CD14-positive monocyte (primary cell): Measurements from ENCODE around the gene LSMEM2. TPM values are rescaled to one million over a fixed set of nuclear protein-coding genes. Genes with fewer than 3 reads are reported as not detected.

Experiments
- DNase-seq, 3 donors: peaks; one replicate each; pipeline ENCODE4 v3.0.0-alpha.2; 2011 to 2022
- H2AFZ ChIP-seq: 2 replicates; pipeline ENCODE4 v1.6.0; 2012; ENCODE audit warnings: mild to moderate bottlenecking, low read depth, low read length, inconsistent platforms; ENCODE audit not compliant: insufficient read depth, poor library complexity, severe bottlenecking
- H3K27ac ChIP-seq, 2 donors: 1 replicate in 1 of 2; 2 replicates in 1 of 2; pipeline ENCODE4 v1.5.1; 2012 to 2013; ENCODE audit warnings: low read length in 2 of 2, control low read depth in 1 of 2, inconsistent platforms in 1 of 2, low read depth in 1 of 2, mild to moderate bottlenecking in 1 of 2
- H3K27me3 ChIP-seq, 2 donors: one replicate each; pipeline versions ENCODE4 v1.6.0 to v1.6.1; 2011 to 2013; ENCODE audit warnings: low read length in 2 of 2; ENCODE audit not compliant: control insufficient read depth in 2 of 2, insufficient read depth in 2 of 2
- H3K36me3 ChIP-seq, 2 donors: replicated peaks in 1 of 2; 1 replicate in 1 of 2; 2 replicates in 1 of 2; pipeline versions ENCODE4 v1.5.1 to v1.6.1; 2012 to 2013; ENCODE audit warnings: low read length in 2 of 2, control low read depth in 1 of 2, inconsistent platforms in 1 of 2, mild to moderate bottlenecking in 1 of 2; ENCODE audit not compliant: insufficient read depth in 2 of 2, control insufficient read depth in 1 of 2
- H3K4me1 ChIP-seq, 2 donors: 1 replicate in 1 of 2; 2 replicates in 1 of 2; pipeline versions ENCODE4 v1.5.1 to v1.6.1; 2012 to 2013; ENCODE audit warnings: low read length in 2 of 2, control low read depth in 1 of 2, inconsistent platforms in 1 of 2, mild to moderate bottlenecking in 1 of 2, moderate library complexity in 1 of 2; ENCODE audit not compliant: insufficient read depth in 2 of 2, control insufficient read depth in 1 of 2
- H3K4me2 ChIP-seq: replicated peaks from 2 replicates; pipeline ENCODE3; 2012; ENCODE audit warnings: low read length, moderate library complexity, mild to moderate bottlenecking; ENCODE audit not compliant: poor library complexity, severe bottlenecking; ENCODE audit errors: extremely low read depth
- H3K4me3 ChIP-seq, 3 experiments: fragments of 200-600 bp in 1 of 3; sonication (generic) in 1 of 3; replicated peaks in 1 of 3; 1 replicate in 2 of 3; 2 replicates in 1 of 3; pipeline ENCODE4 v1.5.1; 2011 to 2013; ENCODE audit warnings: low read length in 3 of 3, mild to moderate bottlenecking in 3 of 3, control low read depth in 2 of 3, low read depth in 2 of 3, inconsistent platforms in 1 of 3, moderate library complexity in 1 of 3
- H3K79me2 ChIP-seq: 2 replicates; pipeline ENCODE4 v1.6.0; 2012; ENCODE audit warnings: mild to moderate bottlenecking, control low read depth, inconsistent platforms, low read length, moderate library complexity; ENCODE audit not compliant: insufficient read depth
- H3K9ac ChIP-seq: 2 replicates; pipeline ENCODE4 v1.6.0; 2017; ENCODE audit warnings: low read length, mild to moderate bottlenecking; ENCODE audit not compliant: insufficient read depth, poor library complexity, severe bottlenecking
- H3K9me3 ChIP-seq, 2 donors: replicated peaks in 1 of 2; 1 replicate in 1 of 2; 2 replicates in 1 of 2; pipeline versions ENCODE4 v1.5.1 to v1.6.1; 2012 to 2013; ENCODE audit warnings: low read length in 2 of 2, control low read depth in 1 of 2; ENCODE audit not compliant: control insufficient read depth in 1 of 2, insufficient read depth in 1 of 2
- H4K20me1 ChIP-seq: 2 replicates; pipeline ENCODE4 v1.6.0; 2012; ENCODE audit warnings: mild to moderate bottlenecking, low read length, control low read depth, moderate library complexity; ENCODE audit not compliant: insufficient read depth
- H3K27ac Mint-ChIP-seq, 7 donors: one replicate each; pipeline ENCODE4 v1.8.0; 2020; ENCODE audit warnings: mild to moderate bottlenecking in 7 of 7, mixed read lengths in 7 of 7, moderate library complexity in 6 of 7, inconsistent platforms in 2 of 7
- H3K27me3 Mint-ChIP-seq, 3 donors: one replicate each; pipeline ENCODE4 v1.8.0; 2021 to 2022; ENCODE audit warnings: low read depth in 3 of 3, mild to moderate bottlenecking in 3 of 3, mixed read lengths in 3 of 3, moderate library complexity in 3 of 3, inconsistent platforms in 1 of 3
- H3K36me3 Mint-ChIP-seq, 2 donors: one replicate each; pipeline ENCODE4 v1.8.0; 2020; ENCODE audit warnings: mixed read lengths in 2 of 2, inconsistent platforms in 1 of 2, mild to moderate bottlenecking in 1 of 2
- H3K4me1 Mint-ChIP-seq: one replicate; pipeline ENCODE4 v1.8.0; 2020; ENCODE audit warnings: mild to moderate bottlenecking, mixed read lengths
- H3K4me3 Mint-ChIP-seq, 2 donors: one replicate each; pipeline ENCODE4 v1.8.0; 2020; ENCODE audit warnings: mild to moderate bottlenecking in 2 of 2, mixed read lengths in 2 of 2, moderate library complexity in 1 of 2
- H3K9me3 Mint-ChIP-seq, 7 donors: one replicate each; pipeline ENCODE4 v1.8.0; 2020 to 2022; ENCODE audit warnings: mixed read lengths in 7 of 7, mild to moderate bottlenecking in 6 of 7, moderate library complexity in 6 of 7, inconsistent platforms in 2 of 7
- WGBS: methylation state at CpG from one replicate; pipeline ENCODE4 v1.1.5; 2013; ENCODE audit warnings: missing lambda C conversion rate; ENCODE audit not compliant: insufficient coverage; 5-methylcytosine and 5-hydroxymethylcytosine counted together
- intact Hi-C, 2 donors: fragments of 100-400 bp; cut with micrococcal nuclease; formaldehyde crosslinking; loops; one replicate each; pipeline versions ENCODE4 v1.15.0 to v1.15.1; 2023
- polyA minus RNA-seq: library from RNA; depleted of rRNA, polyadenylated mRNA; stranded (reverse); fragments of >200 nt; gene quantifications from 2 replicates; pipeline ENCODE4 v1.2.3, GENCODE V29; 2012
- polyA plus RNA-seq, 3 donors: library from polyadenylated mRNA; depleted of rRNA in 1 of 3; unstranded in 2 of 3; stranded (reverse) in 1 of 3; fragments of 300-500 nt in 2 of 3; fragments of >200 nt in 1 of 3; fragmentation: Illumina TruSeq in 2 of 3; gene quantifications; 1 replicate in 2 of 3; 2 replicates in 1 of 3; pipeline ENCODE4 v1.2.3, GENCODE V29; 2012 to 2021
- total RNA-seq, 12 experiments: library from RNA in 1 of 12; stranded (reverse) in 1 of 12; fragments of 120-200 nt in 1 of 12; gene quantifications; one replicate each; pipeline ENCODE4 v1.2.4 and lab custom pipeline; 2013 to 2026; ENCODE audit warnings: mixed read lengths in 6 of 12, inconsistent platforms in 1 of 12
- TF ChIP-seq, protein P1 (sequence below): fragments of 200-600 bp; IDR thresholded peaks from one replicate; pipeline ENCODE4 v1.8.0; 2022; ENCODE audit warnings: antibody characterized with exemption, mild to moderate bottlenecking

LSMEM2 gene
- not detected for total RNA-seq (2013)
- polyA plus RNA-seq (not detected), polyA minus RNA-seq (not detected in 2 replicates), total RNA-seq (lab: John Stamatoyannopoulos, UW) (0 to 0.33 (median 0.15) reads per million in 11 experiments)

- peaks cover 3 to 11% of the 10 kb centered on the region in 2 donors for H3K9me3 ChIP-seq
- H3K79me2 ChIP-seq, result no peaks in the 10 kb centered on the region
- Mint-ChIP-seq H3K9me3 (peaks cover 0 to 18% (median 11%) of the 10 kb centered on the region in 7 donors), H3K4me1 (peaks cover 21% of the 10 kb centered on the region), H3K27me3 (peaks cover 39 to 53% (median 47%) of the 10 kb centered on the region in 3 donors), H3K4me3 (peak within 1 kb of the TSS in 1 of 2 donors; percentile 65), H3K27ac (peak within 1 kb of the TSS in 1 of 7 donors; percentile 1), H3K36me3 (peaks cover 6 to 8% of the 10 kb centered on the region in 2 donors)
- H3K9ac ChIP-seq, result no peak within 1 kb of the TSS
- H3K27me3 ChIP-seq, result peaks cover 22 to 41% of the 10 kb centered on the region in 2 donors
- H4K20me1 ChIP-seq, result no peaks in the 10 kb centered on the region
- no peak within 1 kb of the TSS for H3K4me3 ChIP-seq
- H3K4me2 ChIP-seq, result no peak within 1 kb of the TSS
- no peak for DNase-seq
- H3K4me1 ChIP-seq, result peaks cover 7 to 23% of the 10 kb centered on the region in 2 donors
- intact Hi-C loops, result no loop called here
- no peaks in the 10 kb centered on the region for H3K36me3 ChIP-seq
- H3K27ac ChIP-seq, result no peak within 1 kb of the TSS
- no peak within 1 kb of the TSS for H2AFZ ChIP-seq
- 77% methylated on average over 2 of the region's 2 CpGs for whole genome bisulfite sequencing
- TF ChIP-seq, protein P1, sequence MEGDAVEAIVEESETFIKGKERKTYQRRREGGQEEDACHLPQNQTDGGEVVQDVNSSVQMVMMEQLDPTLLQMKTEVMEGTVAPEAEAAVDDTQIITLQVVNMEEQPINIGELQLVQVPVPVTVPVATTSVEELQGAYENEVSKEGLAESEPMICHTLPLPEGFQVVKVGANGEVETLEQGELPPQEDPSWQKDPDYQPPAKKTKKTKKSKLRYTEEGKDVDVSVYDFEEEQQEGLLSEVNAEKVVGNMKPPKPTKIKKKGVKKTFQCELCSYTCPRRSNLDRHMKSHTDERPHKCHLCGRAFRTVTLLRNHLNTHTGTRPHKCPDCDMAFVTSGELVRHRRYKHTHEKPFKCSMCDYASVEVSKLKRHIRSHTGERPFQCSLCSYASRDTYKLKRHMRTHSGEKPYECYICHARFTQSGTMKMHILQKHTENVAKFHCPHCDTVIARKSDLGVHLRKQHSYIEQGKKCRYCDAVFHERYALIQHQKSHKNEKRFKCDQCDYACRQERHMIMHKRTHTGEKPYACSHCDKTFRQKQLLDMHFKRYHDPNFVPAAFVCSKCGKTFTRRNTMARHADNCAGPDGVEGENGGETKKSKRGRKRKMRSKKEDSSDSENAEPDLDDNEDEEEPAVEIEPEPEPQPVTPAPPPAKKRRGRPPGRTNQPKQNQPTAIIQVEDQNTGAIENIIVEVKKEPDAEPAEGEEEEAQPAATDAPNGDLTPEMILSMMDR, result no peak
Measured at GRCh38 chr3:50278880-50279224, at the start of gene LSMEM2. LSMEM2 (plus strand) TSS chr3:50279087; CDS start chr3:50279114, 27 bp downstream.

DNA sequence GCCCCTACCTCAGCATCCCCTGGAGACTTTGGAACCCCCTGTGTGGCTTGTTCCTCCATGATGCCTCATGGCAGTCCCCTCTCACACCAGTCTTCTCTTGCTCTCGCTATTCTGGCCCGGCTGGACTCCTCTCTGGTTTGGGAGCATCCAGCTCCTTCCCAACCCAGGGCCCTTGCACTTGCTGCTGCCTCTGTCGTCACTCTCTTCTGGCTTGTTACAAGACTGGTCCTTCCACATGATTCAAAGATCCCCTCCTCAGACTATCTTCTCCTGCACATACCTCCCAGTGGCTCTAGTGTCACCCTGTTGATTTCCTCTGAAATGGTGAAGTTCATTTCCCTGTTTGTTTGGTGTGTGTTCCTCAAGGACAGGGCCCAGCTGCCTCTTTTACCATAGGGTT, 49.4 kb upstream of the LSMEM2 start:
- no peak for DNase-seq
- Histone ChIP-seq H2AFZ (peak overlapping the region; percentile 72), H3K36me3 (no peaks in the 10 kb centered on the region), H3K4me1 (peaks cover 82 to 86% of the 10 kb centered on the region in 2 donors), H3K4me2 (peak overlapping the region; percentile 78), H3K79me2 (peaks cover 70% of the 10 kb centered on the region), H3K4me3 (peak overlapping the region in 1 of 3 experiments; percentile 71), H3K9ac (peak overlapping the region; percentile 44), H3K9me3 (no peaks in the 10 kb centered on the region), H3K27me3 (peaks cover 0 to 8% of the 10 kb centered on the region in 2 donors), H3K27ac (peak overlapping the region; percentile 55 to 88), H4K20me1 (no peaks in the 10 kb centered on the region)
- Mint-ChIP-seq H3K36me3 (no peaks in the 10 kb centered on the region), H3K9me3 (peaks cover 0 to 2% (median 0%) of the 10 kb centered on the region in 7 donors), H3K4me3 (no peak overlapping the region), H3K27ac (peak overlapping the region; percentile 81 to 95 (median 93)), H3K4me1 (peaks cover 79% of the 10 kb centered on the region), H3K27me3 (peaks cover 14 to 21% (median 19%) of the 10 kb centered on the region in 3 donors)
- TF ChIP-seq, protein P1, result no peak
- intact Hi-C loops, result loop anchor here in 1 of 2 donors (10.0 kb wide), 1 partner anchor 1185 kb away; no protein-coding TSS in a partner anchor
- 100% methylated on average over 2 of the region's 3 CpGs for WGBS
